Lower lobe of right lung (tissue), 2 donors: Measurements from ENCODE around the gene APOL4. TPM values are rescaled to one million over a fixed set of nuclear protein-coding genes. Genes with fewer than 3 reads are reported as not detected.
A peak's percentile ranks its signal among the peaks of the same experiment; 100 is the strongest.
"Not testable (repeated sequence)": the region's sequence is repeated elsewhere in the genome, so short reads cannot be mapped to it uniquely, and the experiment has no call there.

Experiments used
- ATAC-seq, 2 donors: fragments of 200-7000 bp; cut with Tn5 transposase; one replicate each; pipeline ENCODE4 v1.9.1; 2020 to 2022; ENCODE audit warnings: mild to moderate bottlenecking in 2 of 2, moderate library complexity in 2 of 2
- DNase-seq: peaks from one replicate; pipeline ENCODE4 v3.0.0-alpha.2; 2020
- H3K27ac ChIP-seq: fragments of 200-600 bp; one replicate; pipeline ENCODE4 v1.8.0; 2022
- H3K27me3 ChIP-seq: fragments of 200-600 bp; one replicate; pipeline ENCODE4 v1.8.0; 2022; ENCODE audit warnings: low read depth
- H3K36me3 ChIP-seq: fragments of 200-600 bp; one replicate; pipeline ENCODE4 v1.8.0; 2022; ENCODE audit warnings: mild to moderate bottlenecking
- H3K4me1 ChIP-seq: fragments of 200-600 bp; one replicate; pipeline ENCODE4 v1.8.0; 2022
- H3K4me3 ChIP-seq: fragments of 200-600 bp; one replicate; pipeline ENCODE4 v1.8.0; 2022; ENCODE audit warnings: mild to moderate bottlenecking
- H3K9me3 ChIP-seq: fragments of 200-600 bp; one replicate; pipeline ENCODE4 v1.8.0; 2022
- intact Hi-C: fragments of 100-400 bp; cut with DNase I; formaldehyde crosslinking; loops from one replicate; pipeline ENCODE4 v1.11.0; 2022
- total RNA-seq: library from RNA; stranded (reverse); fragmentation: NEBNext Ultra II Directional; extraction: Animal tissue kit (Norgen Biotek cat#: 25700); gene quantifications from one replicate; pipeline ENCODE4 v1.2.1, GENCODE V29; 2021
- TF ChIP-seq, protein P1 (sequence below): fragments of 200-600 bp; IDR thresholded peaks from one replicate; pipeline ENCODE4 v1.8.0; 2022; ENCODE audit warnings: antibody characterized with exemption, mild to moderate bottlenecking
- donor health status: DM: no; HTN: yes; CAD: no; lungs with severe emphysema.

The APOL4 gene
- total RNA-seq, 1 donor from 2014 or later, result 29.0 TPM

DNA sequence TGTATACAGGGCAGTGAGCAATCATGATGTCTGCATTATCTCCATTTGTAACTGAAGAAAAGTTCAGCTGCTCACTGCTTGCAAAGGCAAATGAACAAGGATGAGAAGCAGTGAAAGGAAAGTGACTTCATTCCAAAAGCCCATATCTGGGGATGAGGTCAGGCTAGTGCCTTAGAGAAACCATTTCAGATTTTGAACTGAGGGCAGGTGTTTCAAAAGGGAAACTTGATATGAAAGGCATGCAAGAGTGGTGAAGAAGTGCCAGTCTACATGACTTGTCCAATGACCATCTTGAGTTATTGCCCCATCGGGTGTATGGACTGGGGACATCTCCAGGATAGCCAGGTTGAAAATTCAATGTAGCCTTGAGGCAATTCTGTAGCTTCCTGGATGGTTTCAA, 7.3 kb upstream of the APOL4 start:
- H3K4me1 ChIP-seq, result peaks cover 49% of the 10 kb centered on the region
- no peak overlapping the region for H3K27ac ChIP-seq

DNA sequence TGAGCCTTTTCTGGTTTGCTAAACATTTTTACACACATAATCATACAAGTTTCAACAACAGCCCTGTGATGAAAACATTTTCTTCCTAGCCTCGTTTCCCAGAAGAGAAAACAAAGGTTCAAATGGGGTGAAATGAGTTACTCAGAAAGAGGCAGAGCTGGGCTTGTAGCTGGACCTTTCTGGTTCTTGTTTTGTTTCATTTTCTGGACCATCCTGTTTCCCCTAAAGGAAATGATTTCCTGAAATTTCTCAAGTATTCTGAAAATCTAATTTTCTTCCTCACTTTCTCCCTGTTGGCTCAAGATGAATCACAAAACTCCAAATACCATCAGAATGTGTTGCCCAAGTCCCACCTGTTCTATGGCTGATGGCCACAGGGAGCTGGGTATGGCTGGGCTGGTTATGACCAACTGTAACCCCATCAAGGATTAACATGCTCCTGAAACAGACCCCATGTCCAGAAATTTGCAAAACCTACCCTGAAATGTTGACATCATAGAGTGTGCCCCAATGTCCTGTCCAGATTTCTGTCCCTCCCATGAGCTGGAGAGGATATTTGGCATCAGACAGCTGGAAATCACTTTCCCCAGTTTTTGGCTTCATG, 6.7 kb upstream of the APOL4 start:
- H3K27ac ChIP-seq, result no peak overlapping the region
- intact Hi-C loops, result no loop called here
- ATAC-seq, result no peak

More for the DNA sequence above, 7.3 kb upstream of the APOL4 start:
- ATAC-seq, result no peak
- Histone ChIP-seq H3K4me3 (no peak overlapping the region), H3K9me3 (no peaks in the 10 kb centered on the region), H3K36me3 (no peaks in the 10 kb centered on the region), H3K27me3 (no peaks in the 10 kb centered on the region)
- DNase-seq, result no peak
- intact Hi-C loops, result no loop called here
- TF ChIP-seq, protein P1, sequence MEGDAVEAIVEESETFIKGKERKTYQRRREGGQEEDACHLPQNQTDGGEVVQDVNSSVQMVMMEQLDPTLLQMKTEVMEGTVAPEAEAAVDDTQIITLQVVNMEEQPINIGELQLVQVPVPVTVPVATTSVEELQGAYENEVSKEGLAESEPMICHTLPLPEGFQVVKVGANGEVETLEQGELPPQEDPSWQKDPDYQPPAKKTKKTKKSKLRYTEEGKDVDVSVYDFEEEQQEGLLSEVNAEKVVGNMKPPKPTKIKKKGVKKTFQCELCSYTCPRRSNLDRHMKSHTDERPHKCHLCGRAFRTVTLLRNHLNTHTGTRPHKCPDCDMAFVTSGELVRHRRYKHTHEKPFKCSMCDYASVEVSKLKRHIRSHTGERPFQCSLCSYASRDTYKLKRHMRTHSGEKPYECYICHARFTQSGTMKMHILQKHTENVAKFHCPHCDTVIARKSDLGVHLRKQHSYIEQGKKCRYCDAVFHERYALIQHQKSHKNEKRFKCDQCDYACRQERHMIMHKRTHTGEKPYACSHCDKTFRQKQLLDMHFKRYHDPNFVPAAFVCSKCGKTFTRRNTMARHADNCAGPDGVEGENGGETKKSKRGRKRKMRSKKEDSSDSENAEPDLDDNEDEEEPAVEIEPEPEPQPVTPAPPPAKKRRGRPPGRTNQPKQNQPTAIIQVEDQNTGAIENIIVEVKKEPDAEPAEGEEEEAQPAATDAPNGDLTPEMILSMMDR, result no peak

DNA sequence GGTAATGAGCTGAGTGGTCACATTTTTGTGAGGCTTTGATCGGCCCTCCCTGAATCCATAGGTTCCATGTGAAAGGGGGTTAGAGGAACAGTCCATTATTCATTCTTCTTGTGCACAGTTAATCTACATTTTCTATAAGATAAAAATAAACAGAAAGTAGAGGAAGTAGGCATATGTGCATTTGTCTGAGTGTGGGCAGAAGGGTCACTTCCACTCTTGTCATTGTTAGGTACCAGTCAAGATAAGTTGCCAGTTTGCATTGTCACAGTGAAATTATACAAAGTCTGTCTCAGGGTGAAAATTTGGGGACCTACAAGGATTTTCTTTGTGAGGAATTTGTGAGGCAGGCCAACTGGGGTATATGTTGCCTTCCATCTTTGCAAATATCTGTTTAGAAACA, 4.6 kb upstream of the APOL4 start:
- Histone ChIP-seq H3K36me3 (no peaks in the 10 kb centered on the region), H3K4me3 (no peak overlapping the region), H3K27me3 (no peaks in the 10 kb centered on the region), H3K9me3 (no peaks in the 10 kb centered on the region), H3K4me1 (peaks cover 32% of the 10 kb centered on the region), H3K27ac (no peak overlapping the region)
- no peak for DNase-seq
- intact Hi-C loops, result no loop called here
- TF ChIP-seq, protein P1, result no peak
- ATAC-seq, result no peak

More for the DNA sequence above, 6.7 kb upstream of the APOL4 start:
- DNase-seq, result no peak
- no peak overlapping the region for H3K4me3 ChIP-seq
- H3K9me3 ChIP-seq, result no peaks in the 10 kb centered on the region
- H3K36me3 ChIP-seq, result no peaks in the 10 kb centered on the region
- no peaks in the 10 kb centered on the region for H3K27me3 ChIP-seq
- H3K4me1 ChIP-seq, result peaks cover 44% of the 10 kb centered on the region
- TF ChIP-seq, protein P1, result no peak

DNA sequence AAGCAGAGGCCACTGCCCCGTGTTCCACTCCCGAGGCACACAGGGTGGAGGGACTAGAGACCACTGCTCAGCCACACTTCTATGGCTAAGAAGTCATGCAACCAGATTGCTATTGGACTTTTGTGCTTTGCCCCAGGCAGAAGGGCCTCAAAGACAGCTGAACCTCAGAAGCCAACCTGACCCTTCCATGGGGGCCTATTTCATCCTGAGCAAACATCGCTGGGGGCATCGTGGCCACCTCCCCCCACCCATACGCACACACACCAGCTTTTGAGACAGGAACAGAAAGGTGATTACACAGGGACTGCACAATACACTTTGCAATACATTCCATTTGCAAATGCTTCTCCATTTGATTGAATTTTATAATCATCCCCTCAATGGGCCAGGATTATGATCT, 4.0 kb upstream of the APOL4 start:
- ATAC-seq, H3K36me3 ChIP-seq, H3K4me3 ChIP-seq, intact Hi-C loops, H3K9me3 ChIP-seq, DNase-seq, H3K27ac ChIP-seq, H3K27me3 ChIP-seq: not testable (repeated sequence)
- H3K4me1 ChIP-seq, result peaks cover 26% of the 10 kb centered on the region

DNA sequence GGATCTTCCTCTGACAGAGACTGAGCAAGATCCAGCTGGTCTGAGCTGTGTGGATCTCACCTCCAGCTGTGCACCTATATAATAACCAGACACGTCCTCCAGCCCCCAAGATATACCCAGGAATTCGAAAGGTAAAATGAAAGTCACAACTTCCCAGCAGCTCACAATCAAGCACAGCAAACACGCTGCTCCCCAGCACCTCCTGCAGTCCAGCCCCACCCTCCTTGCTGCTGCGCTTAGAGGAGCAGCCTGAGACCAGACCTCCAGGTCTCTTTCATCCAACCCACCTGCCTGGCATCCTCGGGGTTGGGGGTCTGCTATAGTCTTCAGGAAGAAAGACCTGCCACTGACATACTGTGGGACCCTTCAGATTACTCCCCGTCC, 3.0 kb upstream of the APOL4 start:
- TF ChIP-seq, protein P1, result no peak
- DNase-seq, result no peak
- Histone ChIP-seq H3K27ac (no peak overlapping the region), H3K4me3 (no peak overlapping the region), H3K9me3 (no peaks in the 10 kb centered on the region), H3K27me3 (no peaks in the 10 kb centered on the region), H3K36me3 (no peaks in the 10 kb centered on the region), H3K4me1 (peaks cover 22% of the 10 kb centered on the region)
- intact Hi-C loops, result no loop called here
- peak in 1 of 2 donors; percentile 78 for ATAC-seq

DNA sequence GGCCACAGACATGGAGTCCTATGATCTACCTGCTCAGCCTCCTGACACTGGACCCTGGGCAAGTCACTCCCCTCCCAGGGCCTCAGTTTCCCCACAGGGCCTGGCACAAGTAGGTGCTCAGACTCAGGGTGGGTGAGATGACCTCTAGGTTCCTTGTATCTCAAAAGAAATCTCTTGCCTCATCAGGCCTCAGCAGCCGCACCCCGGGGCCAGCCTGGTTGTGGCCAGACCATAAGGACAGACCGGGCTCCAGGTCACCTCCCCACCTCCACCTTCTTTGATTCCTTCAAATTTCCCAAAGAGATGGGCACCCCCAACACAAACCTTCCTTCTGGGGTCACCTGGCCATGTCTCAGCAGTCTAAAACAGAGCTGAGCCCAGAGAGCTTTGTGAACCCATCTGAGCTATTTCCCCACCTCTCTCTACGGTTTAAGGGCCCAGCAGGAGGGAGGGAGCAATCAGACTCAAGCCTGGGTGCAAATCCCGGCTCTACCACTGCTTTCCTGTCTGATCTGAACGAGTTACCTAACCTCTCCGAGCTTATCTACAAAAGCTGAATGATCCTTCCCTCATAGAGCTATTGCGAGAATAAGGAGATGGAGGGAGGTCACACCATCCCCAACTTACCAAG, 2.5 kb upstream of the APOL4 start:
- DNase-seq, result no peak
- H3K36me3 ChIP-seq, result no peaks in the 10 kb centered on the region
- no peak overlapping the region for H3K27ac ChIP-seq
- H3K4me3 ChIP-seq, result no peak overlapping the region
- TF ChIP-seq, protein P1, result no peak
- peak in 1 of 2 donors; percentile 47 for ATAC-seq
- H3K9me3 ChIP-seq, result no peaks in the 10 kb centered on the region
- no peaks in the 10 kb centered on the region for H3K27me3 ChIP-seq
- peaks cover 27% of the 10 kb centered on the region for H3K4me1 ChIP-seq
- intact Hi-C loops, result no loop called here

DNA sequence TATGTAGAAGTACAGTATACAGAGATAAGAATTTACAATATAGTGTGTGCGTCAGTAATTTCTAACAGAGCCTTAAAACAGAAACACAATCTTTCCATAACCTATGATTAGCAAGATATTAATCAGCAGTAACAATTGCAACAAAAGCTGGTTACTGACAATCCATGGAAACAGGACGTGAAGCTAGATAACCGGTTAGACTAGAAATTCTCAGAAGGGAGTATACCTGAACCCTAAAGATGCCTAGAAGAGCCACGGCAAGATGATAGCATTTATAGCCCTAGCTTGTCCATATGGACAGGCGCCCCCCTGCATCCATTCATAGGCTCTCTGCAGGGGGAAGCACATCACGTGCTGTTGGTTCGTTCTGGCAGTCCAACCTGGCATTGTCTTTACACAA, 1.8 kb upstream of the APOL4 start:
- H3K27ac ChIP-seq, H3K9me3 ChIP-seq, DNase-seq, H3K4me3 ChIP-seq, ATAC-seq, H3K27me3 ChIP-seq, intact Hi-C loops, H3K36me3 ChIP-seq: not testable (repeated sequence)
- H3K4me1 ChIP-seq, result peaks cover 24% of the 10 kb centered on the region
